Heart left ventricle (tissue), 13 donors: ENCODE results near the gene TEAD1.

ENCODE experiments used
- POLR2A ChIP-seq, 2 donors: fragments of 450-650 bp; IDR thresholded peaks; one replicate each; pipeline ENCODE4 v1.6.1; 2017; ENCODE audit warnings: antibody characterized with exemption in 2 of 2, mild to moderate bottlenecking in 2 of 2, moderate library complexity in 2 of 2
- TF ChIP-seq, protein P1 (sequence below), 12 donors: fragments of 200-600 bp; sonication (generic) in 4 of 12; IDR thresholded peaks; one replicate each; pipeline versions ENCODE4 v1.5.0 to v1.8.0; 2018 to 2022; ENCODE audit warnings: antibody characterized with exemption in 12 of 12, mild to moderate bottlenecking in 5 of 12
- donor health status: ischemic (EF 13 %, LVEDD 7.1; RV severe dilation, severe dysfunction).
- donor health status: DM: no; HTN: yes; CAD: no.
- donor health status: DM: no; HTN: no; CAD: no.
- donor health status: ischemic (EF 25% LVEDD 6.9; RV normal size, moderate dysfunction).
- donor health status: ischemic (EF 25% LVEDD 5.7; RV mildly dilated, moderate dysfunction).
- donor health status: ischemic (EF 35%, LVEDD 5.7; RV mildly dilated, moderate dysfunction).
- donor health status: nonischemic (EF 11% LVEDD 7.7; RV severe dilation, severe dysfunction).
- donor health status: DM: yes; HTN: yes; CAD: no.
- donor health status: PGD.
- donor health status: ischemic (EF 29% LVEDD 5.4; RV normal size, mild dysfunction).
- donor health status: nonischemic (EF 23%, LVEDD 6.1; RV moderate dilation, normal function).

GRCh38 chr11:12885717-12886239 lies 211.6 kb downstream of the TEAD1 start:
- TF ChIP-seq, protein P1, sequence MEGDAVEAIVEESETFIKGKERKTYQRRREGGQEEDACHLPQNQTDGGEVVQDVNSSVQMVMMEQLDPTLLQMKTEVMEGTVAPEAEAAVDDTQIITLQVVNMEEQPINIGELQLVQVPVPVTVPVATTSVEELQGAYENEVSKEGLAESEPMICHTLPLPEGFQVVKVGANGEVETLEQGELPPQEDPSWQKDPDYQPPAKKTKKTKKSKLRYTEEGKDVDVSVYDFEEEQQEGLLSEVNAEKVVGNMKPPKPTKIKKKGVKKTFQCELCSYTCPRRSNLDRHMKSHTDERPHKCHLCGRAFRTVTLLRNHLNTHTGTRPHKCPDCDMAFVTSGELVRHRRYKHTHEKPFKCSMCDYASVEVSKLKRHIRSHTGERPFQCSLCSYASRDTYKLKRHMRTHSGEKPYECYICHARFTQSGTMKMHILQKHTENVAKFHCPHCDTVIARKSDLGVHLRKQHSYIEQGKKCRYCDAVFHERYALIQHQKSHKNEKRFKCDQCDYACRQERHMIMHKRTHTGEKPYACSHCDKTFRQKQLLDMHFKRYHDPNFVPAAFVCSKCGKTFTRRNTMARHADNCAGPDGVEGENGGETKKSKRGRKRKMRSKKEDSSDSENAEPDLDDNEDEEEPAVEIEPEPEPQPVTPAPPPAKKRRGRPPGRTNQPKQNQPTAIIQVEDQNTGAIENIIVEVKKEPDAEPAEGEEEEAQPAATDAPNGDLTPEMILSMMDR (IDR thresholded peaks at IDR 0.05): no peak
- TF ChIP-seq POLR2A (IDR thresholded peaks at IDR 0.05): no peak
